Measurements from ENCODE around the gene MTF1. TPM values are rescaled to one million over a fixed set of nuclear protein-coding genes. Genes with fewer than 3 reads are reported as not detected.

Gene MTF1
- polyA plus RNA-seq, 10 donors = 4.8 to 8.0 (median 6.1) TPM

GRCh38 chr1:37831809-37832208 is 27.6 kb downstream of the MTF1 start:
- no peak for DNase-seq

DNA sequence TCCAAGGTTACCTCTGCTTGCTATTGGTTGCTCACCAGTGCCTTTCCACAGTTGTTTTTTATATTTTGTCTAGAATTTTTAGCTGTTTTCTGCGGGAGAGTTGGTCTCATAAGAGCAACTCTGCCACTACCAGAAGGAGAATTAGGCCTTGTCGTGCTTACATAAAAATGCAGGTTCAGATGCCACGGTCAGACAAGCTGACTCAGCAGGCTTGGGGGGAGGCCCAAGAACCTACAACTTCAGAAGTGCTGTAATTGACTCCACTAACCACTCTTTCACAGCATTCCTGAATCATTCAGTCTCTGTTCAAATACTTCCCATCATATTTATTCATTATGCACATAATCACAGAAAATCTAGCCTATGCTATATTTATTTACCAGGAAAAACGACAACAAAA is 28.3 kb downstream of the MTF1 start:
- no peak for DNase-seq

GRCh38 chr1:37828410-37829074 is 30.9 kb downstream of the MTF1 start:
- DNase-seq = no peak

- DNase-seq = no peak
Observed at GRCh38 chr1:37825506-37825905, 33.9 kb downstream of the MTF1 start.

DNA sequence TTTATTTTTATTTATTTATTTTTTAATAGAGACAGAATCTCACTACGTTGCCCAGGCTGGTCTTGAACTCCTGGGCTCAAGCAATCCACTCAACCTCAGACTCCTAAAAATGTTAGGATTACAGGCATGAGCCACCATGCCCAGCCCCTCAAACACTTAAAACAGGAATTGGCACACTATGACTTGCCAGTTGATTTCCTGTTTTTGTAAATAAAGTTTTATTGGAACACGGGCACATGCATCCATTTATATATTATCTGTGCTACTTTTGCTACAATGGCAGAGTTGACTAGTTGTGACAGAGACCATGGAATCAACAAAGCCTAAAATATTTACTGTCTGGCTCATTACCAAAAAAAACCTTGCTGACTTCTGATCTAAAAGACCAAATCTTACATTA is 35.4 kb downstream of the MTF1 start:
- no peak for DNase-seq

DNA sequence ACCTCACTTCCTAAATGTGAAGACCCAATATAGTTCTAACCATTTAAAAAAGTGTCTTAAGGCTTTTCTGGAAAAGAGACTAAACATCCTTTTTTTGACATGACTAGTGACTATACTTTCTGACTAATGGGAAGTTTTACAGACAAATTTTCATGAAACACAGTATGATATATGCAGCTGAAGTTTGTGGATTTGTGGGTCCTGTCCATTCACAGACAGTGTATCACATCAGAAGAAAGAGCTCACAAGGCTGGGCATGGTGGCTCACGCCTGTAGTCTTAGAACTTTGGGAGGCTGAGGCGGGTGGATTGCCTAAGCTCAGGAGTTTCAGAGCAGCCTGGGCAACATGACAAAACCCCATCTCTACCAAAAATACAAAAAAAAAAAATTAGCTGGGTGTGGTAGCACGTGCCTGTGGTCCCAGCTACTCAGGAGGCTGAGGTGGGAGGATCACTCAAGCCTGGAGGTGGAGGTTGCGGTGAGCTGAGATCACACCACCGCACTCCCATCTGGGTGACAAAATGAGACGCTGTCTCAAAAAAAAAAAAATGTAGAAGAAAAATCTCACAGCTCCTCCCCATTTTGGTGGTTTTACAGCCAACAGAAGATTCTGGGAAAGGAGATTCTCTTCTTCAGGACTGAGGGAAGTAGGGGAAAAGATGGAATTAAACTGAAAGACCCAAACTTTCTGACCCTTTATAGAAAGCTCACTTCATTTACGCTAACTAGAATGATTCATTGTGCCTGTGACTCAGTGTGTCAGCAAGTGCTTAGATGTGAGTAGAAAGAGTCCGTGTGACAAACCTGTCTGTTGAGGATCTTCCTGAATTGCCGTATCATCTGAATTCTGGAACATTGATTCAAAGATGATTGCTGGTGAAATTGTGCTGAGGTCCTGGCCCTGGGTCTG is 36.2 kb downstream of the MTF1 start:
- no peak for DNase-seq

- no peak for DNase-seq
Observed at GRCh38 chr1:37821481-37821880, 37.9 kb downstream of the MTF1 start.

GRCh38 chr1:37817481-37817880 is 41.9 kb downstream of the MTF1 start:
- no peak for DNase-seq

DNA sequence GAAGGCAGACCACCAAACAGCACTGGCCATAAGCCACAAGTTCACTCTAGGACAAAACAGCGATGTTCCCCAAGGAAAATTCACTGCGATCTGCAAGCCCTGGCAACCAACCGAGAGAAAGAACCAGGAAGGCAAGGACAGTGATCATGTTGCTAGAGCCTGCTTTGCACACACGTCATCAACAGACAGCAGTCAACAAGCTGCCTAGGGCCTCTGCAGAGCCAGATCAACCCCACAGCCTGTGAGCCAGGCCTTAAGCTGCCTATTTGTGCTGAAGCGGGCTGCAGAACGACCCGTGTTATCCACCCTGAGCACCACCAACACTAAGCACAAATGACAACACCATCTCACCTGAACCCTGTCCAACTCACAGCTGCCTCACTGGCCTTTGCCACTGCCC is 45.1 kb downstream of the MTF1 start:
- DNase-seq = peak in 2 of 3 donors; percentile 10 to 34

GRCh38 chr1:37813529-37814145 is 45.8 kb downstream of the MTF1 start:
- peak; percentile 22 to 70 (median 24) for DNase-seq

- peak; percentile 53 to 79 (median 71) for DNase-seq
Observed at GRCh38 chr1:37811027-37811655, 48.3 kb downstream of the MTF1 start.

DNA sequence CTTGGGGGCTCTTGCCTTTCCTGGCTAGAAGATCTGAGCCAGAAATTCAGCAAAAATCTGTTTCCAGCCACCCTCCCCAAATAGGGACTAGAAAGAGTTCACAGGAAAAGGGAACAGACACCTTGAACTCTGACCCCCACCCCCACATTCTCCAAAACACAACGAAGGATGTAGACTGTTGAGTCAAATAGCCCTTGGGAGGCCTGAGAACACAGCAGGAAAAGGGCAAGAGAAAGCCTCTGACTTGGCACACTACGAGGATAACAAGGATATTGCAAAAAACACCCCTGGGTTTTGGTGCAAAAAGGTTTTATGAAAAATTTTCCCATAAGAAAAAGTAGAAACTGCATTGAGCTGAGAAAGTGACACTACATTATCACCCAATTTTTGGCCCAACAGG is 49.5 kb downstream of the MTF1 start:
- DNase-seq = no peak

GRCh38 chr1:37808369-37809319 is 50.7 kb downstream of the MTF1 start:
- peak in 2 of 3 donors; percentile 58 to 69 for DNase-seq

DNA sequence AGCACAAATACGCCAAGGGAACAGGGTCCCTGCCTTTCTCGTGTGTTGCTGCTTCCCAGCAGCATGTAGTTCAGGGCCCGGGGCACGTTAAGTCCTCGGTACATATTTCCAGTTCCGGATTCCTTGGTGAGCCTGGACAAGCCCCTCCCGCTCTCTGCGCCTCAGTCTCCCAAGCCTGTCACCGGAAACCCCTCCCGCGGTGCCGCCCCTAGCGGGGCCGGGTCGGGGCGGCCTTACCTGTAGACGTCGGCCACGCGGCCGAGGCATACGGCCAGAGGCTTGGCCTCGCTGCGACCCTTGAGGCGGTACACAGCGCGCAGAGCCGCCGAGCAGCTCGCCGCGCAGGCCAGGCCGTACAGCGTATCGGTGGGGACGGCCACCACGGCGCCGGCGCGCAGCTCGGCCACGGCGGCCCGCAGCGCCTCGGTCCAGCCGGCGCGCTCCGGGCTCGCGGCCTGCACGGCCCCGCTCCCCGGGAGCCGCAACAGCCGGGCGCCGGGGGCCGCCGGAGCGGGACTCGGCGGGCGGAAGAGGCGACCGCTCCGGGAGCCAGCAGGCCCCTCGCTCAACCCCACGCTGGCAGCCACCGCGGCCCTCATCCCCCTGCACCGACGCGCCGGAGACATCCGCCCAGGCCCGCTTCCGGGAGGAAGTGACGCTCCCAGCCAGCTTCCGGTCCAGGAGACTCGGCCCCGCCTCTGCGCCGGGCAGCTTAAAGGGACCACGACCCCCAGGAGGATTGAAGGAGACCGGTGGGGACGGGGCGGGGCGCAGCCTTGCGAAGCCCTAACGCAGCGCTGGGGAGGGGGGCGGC is 51.6 kb downstream of the MTF1 start, which contains the start of the genes C1orf122 and YRDC:
C1orf122 (plus strand) TSS at position 236 of the 814 bp plus-strand sequence. CDS start 615 bp downstream, outside the sequence.
YRDC (minus strand) TSS at position 654 of the 814 bp plus-strand sequence; CDS start at position 626, 28 bp downstream.
- peak; percentile 92 to 96 (median 94) for DNase-seq

GRCh38 chr1:37807220-37807554 is 52.2 kb downstream of the MTF1 start:
- DNase-seq = no peak

- no peak for DNase-seq
Observed at GRCh38 chr1:37802439-37802838, 57.0 kb downstream of the MTF1 start.

- no peak for DNase-seq
Observed at GRCh38 chr1:37797750-37798345, 61.5 kb downstream of the MTF1 start.

DNA sequence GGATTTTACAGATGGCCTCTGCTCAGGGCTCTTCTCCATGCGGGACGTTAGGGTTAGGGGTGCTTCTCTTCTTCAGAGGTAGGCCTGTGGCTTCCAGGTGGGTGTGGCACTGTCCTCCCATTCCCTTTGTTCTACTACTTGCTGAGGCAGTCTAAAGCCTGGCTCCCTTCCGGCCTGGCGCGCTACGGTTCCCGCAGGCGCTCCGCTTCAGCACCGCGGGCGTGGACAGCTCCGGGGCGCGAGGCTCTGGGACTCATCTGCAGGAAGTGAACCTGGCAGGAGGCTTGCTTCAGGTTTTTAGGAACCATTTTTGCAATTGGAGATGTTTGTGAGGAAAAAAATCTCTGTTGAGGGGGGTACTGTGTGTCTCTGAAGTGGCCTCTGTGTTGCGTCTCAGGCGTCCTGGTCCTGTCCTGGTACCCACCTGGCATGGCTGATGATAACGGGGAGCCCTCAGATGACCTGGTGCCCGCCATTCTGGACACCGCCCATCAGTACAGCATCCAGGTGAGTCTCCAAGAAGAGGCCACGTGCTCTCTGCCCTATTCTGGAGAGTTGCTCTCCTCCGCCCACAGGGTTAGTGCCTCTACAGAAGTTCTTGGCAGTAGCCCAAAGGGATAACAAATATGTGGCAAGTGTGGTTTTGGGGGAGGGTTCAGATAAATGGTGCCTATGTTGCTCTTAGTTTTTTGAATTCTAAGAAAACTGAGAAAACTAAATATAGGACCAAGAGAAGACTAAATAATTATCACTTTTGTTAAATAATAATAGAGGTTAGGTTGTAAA is 63.9 kb downstream of the MTF1 start:
- peak; percentile 30 to 82 (median 74) for DNase-seq
